Smooth muscle cell of bladder (primary cell): ENCODE data around the gene KRT16. TPM values are rescaled to one million over a fixed set of nuclear protein-coding genes. Genes with fewer than 3 reads are reported as not detected.

ENCODE experiments used
- total RNA-seq: library from RNA; depleted of rRNA; stranded (reverse); fragments of >200 nt; gene quantifications from 2 replicates; pipeline ENCODE4 v1.2.3, GENCODE V29; 2014

Gene KRT16
- total RNA-seq = 0.28 and 0.37 TPM in 2 replicates

GRCh38 chr17:41612376-41613160, at the start of gene KRT16:
Gene KRT16 (minus strand): TSS chr17:41612767. CDS start chr17:41612688, 79 bp downstream.

GRCh38 chr17:41624208-41625101, 11.9 kb upstream of the KRT16 start, which contains the start of gene KRT17:
Gene KRT17 (minus strand): TSS chr17:41624575. CDS start chr17:41624509, 66 bp downstream.

DNA sequence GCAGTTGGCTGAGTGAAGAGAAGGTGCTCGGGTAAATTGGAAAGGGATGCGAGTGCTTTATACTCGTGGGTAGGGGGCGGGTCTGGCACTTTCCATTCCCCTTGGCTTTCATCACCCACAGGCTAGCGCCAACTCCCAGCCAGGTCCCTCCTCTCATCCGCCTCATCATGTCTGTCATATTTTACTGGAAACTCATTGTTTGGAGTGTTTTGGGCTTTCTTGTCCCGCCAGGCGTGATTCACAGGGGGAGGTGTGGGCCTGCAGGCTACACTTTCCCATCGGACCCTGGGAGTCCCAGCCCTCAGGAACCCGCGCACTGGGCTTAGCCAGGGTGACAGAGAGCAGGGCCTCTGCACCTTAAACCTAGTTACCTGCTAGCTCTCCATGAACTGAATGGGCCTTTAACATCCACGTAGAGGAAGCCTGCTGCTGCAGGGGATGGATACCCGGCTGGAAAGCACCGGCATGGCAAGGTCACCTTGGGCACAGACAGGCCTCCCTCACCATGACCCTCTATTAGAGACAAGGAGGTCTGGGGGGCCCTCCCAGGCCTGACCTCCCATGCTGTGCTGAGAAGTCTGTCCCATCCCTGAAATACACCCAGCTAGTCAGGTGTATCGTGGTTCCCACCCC, 25.6 kb downstream of the KRT16 start, which contains the start of gene KRT14:
TSS of gene KRT14 (minus strand) at position 33 of the 633 bp plus-strand sequence. CDS start 61 bp downstream, outside the sequence.

DNA sequence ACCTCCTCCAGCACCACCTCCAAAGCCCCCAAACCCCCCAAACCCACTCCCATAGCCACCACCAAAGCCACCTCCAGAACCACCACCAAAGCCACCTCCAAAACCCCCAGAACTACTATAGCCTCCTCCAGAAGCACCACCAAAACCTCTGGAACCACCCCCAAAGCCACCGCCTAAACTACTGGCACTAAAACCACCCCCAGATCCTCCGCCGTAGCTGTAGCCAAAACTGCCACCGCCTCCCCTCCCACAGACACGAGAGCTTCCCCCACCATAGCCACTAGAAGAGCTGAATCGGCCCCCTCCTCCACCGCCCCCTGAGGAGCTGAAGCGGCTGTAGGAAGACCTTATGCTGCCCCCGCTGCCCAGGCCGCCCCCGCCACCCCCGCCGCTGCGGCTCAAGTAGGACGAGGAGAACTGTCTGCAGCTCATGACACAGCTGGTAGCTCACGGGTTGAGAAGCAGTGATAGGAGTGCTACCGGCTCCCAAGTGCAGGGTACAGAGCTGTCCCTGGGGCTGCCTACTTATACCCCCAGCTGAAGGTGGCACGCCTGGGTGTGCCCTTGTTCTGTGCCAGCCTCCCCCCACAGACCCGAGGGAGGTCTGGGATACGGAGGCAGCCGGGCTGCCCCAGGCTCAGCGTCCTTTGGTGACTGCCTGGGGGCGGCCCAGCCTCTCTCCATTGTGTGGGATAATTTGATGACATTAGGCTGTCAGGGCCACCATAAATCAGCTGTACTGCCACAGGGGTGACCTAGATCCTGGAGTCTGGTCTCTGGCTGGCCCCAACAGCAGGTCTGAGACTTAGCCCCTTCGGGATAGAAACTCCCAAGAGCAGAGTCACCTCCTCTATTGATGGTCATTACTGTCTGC, 40.8 kb downstream of the KRT16 start, which contains the start of gene KRT9:
TSS of gene KRT9 (minus strand) at position 499 of the 874 bp plus-strand sequence. CDS start at position 432, 67 bp downstream.

Other genes starting within 250 kb of the KRT16 start
- gene KRT33B, start 243.0 kb downstream of the KRT16 start, total RNA-seq = 0.14 and 0.18 TPM in 2 replicates
- 1.00 and 1.3 TPM in 2 replicates for gene KRT34, start 230.5 kb downstream of the KRT16 start, total RNA-seq
- gene KRT31, start 215.2 kb downstream of the KRT16 start, total RNA-seq = not detected in 2 replicates
- not detected in 2 replicates for gene KRT37, start 188.2 kb downstream of the KRT16 start, total RNA-seq
- gene KRT38, start 171.8 kb downstream of the KRT16 start, total RNA-seq = 0.09 and 0.14 TPM in 2 replicates
- under 0.01 TPM in 1 of 2 replicates, not detected in the other for gene KRT32, start 145.4 kb downstream of the KRT16 start, total RNA-seq
- gene KRT35, start 131.6 kb downstream of the KRT16 start, total RNA-seq = not detected in 2 replicates
- gene KRT36, start 122.9 kb downstream of the KRT16 start, total RNA-seq = not detected in 2 replicates
- gene KRT13, start 107.2 kb downstream of the KRT16 start, total RNA-seq = 0.28 and 0.65 TPM in 2 replicates
- 0.43 and 0.74 TPM in 2 replicates for gene KRT15, start 93.9 kb downstream of the KRT16 start, total RNA-seq
- 33.6 and 58.1 TPM in 2 replicates for gene KRT19, start 84.5 kb downstream of the KRT16 start, total RNA-seq
- gene KRT9, start 40.7 kb downstream of the KRT16 start, total RNA-seq = not detected in 2 replicates
- gene KRT14, start 25.9 kb downstream of the KRT16 start, total RNA-seq = 0.14 and 0.18 TPM in 2 replicates
- 6.4 and 7.3 TPM in 2 replicates for gene KRT17, start 11.8 kb upstream of the KRT16 start, total RNA-seq
- 90.0 and 97.9 TPM in 2 replicates for gene EIF1, start 76.1 kb upstream of the KRT16 start, total RNA-seq
- not detected in 2 replicates for gene GAST, start 99.6 kb upstream of the KRT16 start, total RNA-seq
- gene HAP1, start 121.9 kb upstream of the KRT16 start, total RNA-seq = under 0.01 and 0.18 TPM in 2 replicates
- 13.8 and 14.1 TPM in 2 replicates for gene JUP, start 173.9 kb upstream of the KRT16 start, total RNA-seq
- gene P3H4, start 199.2 kb upstream of the KRT16 start, total RNA-seq = 86.2 and 106 TPM in 2 replicates
- 293 and 454 TPM in 2 replicates for gene FKBP10, start 200.2 kb upstream of the KRT16 start, total RNA-seq
- gene NT5C3B, start 223.5 kb upstream of the KRT16 start, total RNA-seq = 78.4 and 83.1 TPM in 2 replicates
- 0.43 and 0.55 TPM in 2 replicates for gene KLHL10, start 225.1 kb upstream of the KRT16 start, total RNA-seq